ENCODE data around the gene PELI3.

Gene PELI3

DNA sequence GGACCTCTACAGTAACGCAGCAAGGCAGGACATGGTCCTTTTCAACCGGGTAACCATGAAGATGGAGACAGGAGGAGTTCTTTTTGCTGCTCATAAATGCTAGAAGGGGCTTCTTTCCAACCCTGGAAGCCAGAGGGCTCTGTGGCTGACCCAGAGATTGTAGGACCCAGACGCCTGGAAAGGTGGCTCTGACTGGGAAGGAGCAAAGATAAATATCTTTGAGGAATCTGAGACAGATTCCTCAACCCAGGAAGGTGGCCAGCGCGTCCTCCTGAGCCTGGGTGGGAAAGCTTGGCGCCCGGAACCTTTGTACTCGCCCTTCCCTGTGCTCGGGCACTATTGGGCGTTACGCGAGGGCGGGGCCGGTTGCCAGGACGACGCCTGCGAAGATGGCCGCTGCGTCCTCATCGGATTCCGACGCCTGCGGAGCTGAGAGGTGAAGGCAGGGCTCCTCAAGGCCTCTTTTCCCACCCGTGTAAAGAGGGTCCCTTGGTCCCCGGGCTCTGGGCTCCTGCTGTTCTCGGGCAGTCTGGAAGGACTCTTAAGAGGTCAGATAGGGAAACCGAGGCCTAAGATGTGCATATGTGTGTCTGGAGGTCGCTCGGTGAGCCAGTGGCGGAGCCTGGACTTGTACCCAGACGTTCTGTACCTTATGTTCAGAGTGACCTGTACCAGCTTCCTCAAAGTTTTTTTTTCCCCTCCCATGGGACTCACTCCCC, 43.7 kb downstream of the PELI3 start, which contains the start of gene BBS1:
Gene BBS1, plus strand, starts transcription at position 365 of the 719 bp plus-strand sequence. Its CDS starts 25 bp downstream, at position 390.
- DNase-seq, result peak; percentile 79

DNA sequence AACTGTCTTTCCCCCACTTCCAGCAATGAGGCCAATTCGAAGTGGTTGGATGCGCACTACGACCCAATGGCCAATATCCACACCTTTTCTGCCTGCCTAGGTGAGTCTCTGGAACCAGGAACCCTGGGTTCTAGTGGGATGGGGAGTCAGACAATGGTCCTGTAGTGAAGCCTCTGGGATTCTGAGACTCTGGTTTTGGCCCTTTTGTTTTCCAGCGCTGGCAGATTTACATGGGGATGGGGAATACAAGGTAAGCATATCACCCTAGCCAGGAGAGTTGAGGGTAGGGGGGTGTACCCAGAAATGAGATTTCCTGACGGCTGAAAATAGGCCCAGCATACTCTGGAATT, 44.3 kb downstream of the PELI3 start:
- no peak for DNase-seq

DNA sequence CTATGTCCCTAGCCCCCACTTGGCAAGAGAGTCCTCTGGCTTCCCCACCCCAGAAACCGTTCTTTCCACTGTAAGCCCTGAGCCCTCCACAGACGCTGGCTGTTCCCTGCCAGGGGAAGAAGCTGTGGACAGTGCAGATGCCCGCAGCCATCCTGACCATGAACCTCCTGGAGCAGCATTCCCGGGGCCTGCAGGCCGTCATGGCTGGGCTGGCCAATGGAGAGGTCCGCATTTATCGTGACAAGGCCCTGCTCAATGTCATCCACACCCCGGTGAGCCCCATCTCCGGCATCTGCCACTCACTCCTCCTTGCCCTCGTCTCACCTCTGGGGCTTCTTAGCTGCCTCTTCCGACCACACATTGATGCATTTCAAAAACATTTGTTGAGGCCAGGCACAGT, 56.9 kb downstream of the PELI3 start:
- no peak for DNase-seq

DNA sequence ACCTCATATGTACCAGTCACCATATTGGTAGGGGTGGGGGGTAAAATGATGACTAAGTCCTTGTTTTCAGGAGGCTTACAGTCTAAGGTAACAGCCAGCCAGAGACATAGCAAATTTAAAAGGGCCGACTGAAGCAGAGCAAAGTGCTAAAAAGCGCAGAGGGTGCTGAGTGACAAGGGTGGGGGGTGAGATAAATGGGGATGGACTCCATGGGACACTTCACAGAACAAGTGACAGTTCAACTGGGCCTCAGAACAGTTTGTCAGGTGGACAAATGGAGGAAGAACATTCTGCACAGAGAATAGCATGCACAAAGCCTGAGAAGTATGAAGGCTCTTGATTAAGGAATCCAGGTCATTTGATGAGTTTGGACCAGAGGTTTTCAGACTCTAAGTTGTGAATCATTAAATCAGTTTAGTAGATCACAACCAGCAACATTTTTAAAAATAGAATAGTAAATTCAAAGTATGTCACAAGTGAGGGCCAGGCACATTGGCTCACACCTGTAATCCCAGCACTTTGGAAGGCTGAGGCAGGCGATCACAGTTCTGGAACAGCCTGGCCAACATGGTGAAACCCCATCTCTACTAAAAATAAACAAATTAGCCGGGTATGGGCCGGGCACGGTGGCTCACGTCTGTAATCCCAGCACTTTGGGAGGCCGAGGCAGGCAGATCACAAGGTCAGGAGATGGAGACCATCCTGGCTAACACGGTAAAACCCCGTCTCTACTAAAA, 57.8 kb downstream of the PELI3 start:
- no peak for DNase-seq
